Glutamatergic neuron (in vitro differentiated cells): Measurements from ENCODE around the gene NTSR1. TPM values are rescaled to one million over a fixed set of nuclear protein-coding genes. Genes with fewer than 3 reads are reported as not detected.

Experiments
- DNase-seq: peaks from one replicate; pipeline ENCODE4 v3.0.0; 2022
- H3K27ac Mint-ChIP-seq: one replicate; pipeline ENCODE4 v1.8.0; 2020; ENCODE audit warnings: mild to moderate bottlenecking, mixed read lengths, inconsistent platforms; ENCODE audit not compliant: unreplicated experiment
- H3K27me3 Mint-ChIP-seq: one replicate; pipeline ENCODE4 v1.8.0; 2020; ENCODE audit warnings: mild to moderate bottlenecking, moderate library complexity, mixed read lengths, inconsistent platforms; ENCODE audit not compliant: unreplicated experiment
- H3K36me3 Mint-ChIP-seq: one replicate; pipeline ENCODE4 v1.8.0; 2020; ENCODE audit warnings: mild to moderate bottlenecking, mixed read lengths, inconsistent platforms; ENCODE audit not compliant: unreplicated experiment
- H3K4me1 Mint-ChIP-seq: one replicate; pipeline ENCODE4 v1.8.0; 2020; ENCODE audit warnings: mild to moderate bottlenecking, low read depth, mixed read lengths, inconsistent platforms; ENCODE audit not compliant: unreplicated experiment
- H3K4me3 Mint-ChIP-seq: one replicate; pipeline ENCODE4 v1.8.0; 2020; ENCODE audit warnings: mild to moderate bottlenecking, mixed read lengths, inconsistent platforms; ENCODE audit not compliant: unreplicated experiment
- H3K9me3 Mint-ChIP-seq: one replicate; pipeline ENCODE4 v1.8.0; 2020; ENCODE audit warnings: mild to moderate bottlenecking, moderate library complexity, mixed read lengths, inconsistent platforms; ENCODE audit not compliant: unreplicated experiment
- total RNA-seq: library from RNA; stranded (reverse); fragmentation: NEBNext Ultra II Directional; extraction: Animal tissue kit (Norgen Biotek cat#: 25700); gene quantifications from one replicate; pipeline ENCODE4 v1.2.1, GENCODE V29; 2021; ENCODE audit not compliant: unreplicated experiment
- TF ChIP-seq, protein P1 (sequence below): fragments of 200-600 bp; sonication (generic); IDR thresholded peaks from one replicate; pipeline ENCODE4 v1.5.0; 2021; ENCODE audit not compliant: partially characterized antibody, unreplicated experiment

Gene NTSR1
- total RNA-seq, 1 donor from 2014 or later: 4.0 TPM

DNA sequence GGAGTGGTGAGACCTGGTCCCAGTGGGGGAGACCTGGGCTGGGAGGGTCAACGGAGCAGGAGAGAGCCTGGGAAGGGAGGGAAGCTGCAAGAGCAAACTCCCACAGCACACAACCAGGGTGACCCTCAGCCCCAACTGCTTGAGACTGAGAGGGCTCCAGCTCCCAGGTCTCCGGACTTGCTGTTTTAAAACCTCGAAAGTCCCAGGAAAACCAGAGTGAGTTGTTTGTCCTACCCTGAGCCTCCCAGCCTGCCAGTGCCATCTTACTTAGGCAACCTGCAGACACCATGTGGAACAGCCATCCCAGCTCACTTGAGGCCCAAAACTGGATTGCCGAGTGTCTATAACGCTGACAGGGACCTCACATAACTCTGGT lies 4.8 kb upstream of the NTSR1 start:
- Mint-ChIP-seq H3K9me3 (peaks cover 5% of the 10 kb centered on the region), H3K36me3 (no peaks in the 10 kb centered on the region), H3K4me1 (peaks cover 30% of the 10 kb centered on the region), H3K4me3 (no peak overlapping the region), H3K27me3 (peaks cover 11% of the 10 kb centered on the region), H3K27ac (no peak overlapping the region)
- TF ChIP-seq, protein P1, sequence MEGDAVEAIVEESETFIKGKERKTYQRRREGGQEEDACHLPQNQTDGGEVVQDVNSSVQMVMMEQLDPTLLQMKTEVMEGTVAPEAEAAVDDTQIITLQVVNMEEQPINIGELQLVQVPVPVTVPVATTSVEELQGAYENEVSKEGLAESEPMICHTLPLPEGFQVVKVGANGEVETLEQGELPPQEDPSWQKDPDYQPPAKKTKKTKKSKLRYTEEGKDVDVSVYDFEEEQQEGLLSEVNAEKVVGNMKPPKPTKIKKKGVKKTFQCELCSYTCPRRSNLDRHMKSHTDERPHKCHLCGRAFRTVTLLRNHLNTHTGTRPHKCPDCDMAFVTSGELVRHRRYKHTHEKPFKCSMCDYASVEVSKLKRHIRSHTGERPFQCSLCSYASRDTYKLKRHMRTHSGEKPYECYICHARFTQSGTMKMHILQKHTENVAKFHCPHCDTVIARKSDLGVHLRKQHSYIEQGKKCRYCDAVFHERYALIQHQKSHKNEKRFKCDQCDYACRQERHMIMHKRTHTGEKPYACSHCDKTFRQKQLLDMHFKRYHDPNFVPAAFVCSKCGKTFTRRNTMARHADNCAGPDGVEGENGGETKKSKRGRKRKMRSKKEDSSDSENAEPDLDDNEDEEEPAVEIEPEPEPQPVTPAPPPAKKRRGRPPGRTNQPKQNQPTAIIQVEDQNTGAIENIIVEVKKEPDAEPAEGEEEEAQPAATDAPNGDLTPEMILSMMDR: no peak
- DNase-seq: no peak

DNA sequence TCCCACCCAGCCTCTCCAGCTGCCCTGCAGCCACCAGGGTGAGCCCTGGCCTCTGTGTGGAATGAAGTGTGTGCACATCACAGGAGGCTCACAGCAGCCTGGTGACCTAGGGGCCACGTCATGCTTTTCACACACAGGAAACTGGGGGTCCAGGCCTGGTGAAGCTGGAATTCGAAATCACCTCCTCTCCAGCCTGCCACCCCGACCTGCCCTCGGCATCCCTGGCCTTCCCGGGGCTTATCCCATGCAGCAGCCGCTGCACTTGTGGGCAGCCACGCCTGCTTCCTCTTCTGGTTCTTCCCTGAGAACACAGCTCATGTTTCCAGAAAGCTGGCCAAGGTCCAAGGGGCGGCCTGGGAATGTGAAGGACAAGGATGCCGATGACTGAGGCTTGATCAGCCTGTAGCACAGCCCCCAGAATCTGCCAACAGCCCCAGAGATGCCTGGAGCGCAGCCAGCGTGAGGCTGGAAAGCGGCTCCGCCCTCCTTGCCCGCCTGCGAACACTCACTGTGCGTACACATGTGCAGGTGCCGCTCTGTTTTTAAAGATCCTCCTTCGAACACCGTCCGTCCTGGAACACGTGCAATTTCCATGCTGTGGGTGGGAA lies 4.2 kb upstream of the NTSR1 start:
- TF ChIP-seq, protein P1: no peak
- Mint-ChIP-seq H3K4me1 (peaks cover 30% of the 10 kb centered on the region), H3K9me3 (peaks cover 5% of the 10 kb centered on the region), H3K4me3 (no peak overlapping the region), H3K36me3 (no peaks in the 10 kb centered on the region), H3K27me3 (peaks cover 11% of the 10 kb centered on the region), H3K27ac (no peak overlapping the region)
- DNase-seq: peak; percentile 13

DNA sequence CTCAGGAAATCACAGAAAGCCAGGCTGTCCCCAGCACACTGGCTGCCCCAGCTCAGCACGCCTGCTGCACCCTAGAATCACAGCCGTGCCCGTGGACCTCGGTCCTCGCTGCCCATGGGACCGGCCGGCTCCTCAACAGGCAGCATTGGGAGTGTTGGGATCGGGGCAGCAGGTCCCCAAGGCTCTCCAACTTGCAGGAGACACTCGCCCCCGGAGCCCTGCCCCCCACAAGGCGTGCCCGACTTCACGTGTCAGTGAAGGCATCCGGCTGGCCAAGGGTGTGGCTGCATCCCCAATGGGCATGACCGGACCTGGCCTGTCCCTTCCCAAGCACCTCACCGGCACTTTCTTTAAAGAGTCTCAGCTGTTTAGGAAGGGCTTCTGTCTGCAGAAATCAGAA lies 3.0 kb upstream of the NTSR1 start:
- Mint-ChIP-seq H3K4me1 (peaks cover 24% of the 10 kb centered on the region), H3K27ac (no peak overlapping the region), H3K9me3 (peaks cover 5% of the 10 kb centered on the region), H3K27me3 (peaks cover 11% of the 10 kb centered on the region), H3K36me3 (no peaks in the 10 kb centered on the region), H3K4me3 (no peak overlapping the region)
- DNase-seq: no peak
- TF ChIP-seq, protein P1: no peak

DNA sequence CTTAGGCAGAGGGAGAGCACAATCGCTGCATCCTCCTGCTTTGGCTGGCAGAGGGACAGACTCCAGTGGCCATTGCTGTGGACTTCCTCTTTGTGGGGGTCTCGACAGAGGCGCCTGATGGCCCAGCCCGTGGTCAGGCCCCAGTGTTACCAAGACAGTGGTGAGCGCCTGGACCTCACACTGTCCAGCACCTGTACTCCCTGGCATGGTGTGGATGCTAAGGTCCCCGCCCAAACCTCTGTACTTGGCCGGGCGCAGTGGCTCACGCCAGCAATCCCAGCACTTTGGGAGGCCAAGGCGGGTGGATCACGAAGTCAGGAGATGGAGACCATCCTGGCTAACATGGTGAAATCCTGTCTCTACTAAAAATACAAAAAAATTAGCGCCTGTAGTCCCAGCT lies 2.3 kb upstream of the NTSR1 start:
- H3K36me3 Mint-ChIP-seq: no peaks in the 10 kb centered on the region
- no peak for DNase-seq
- no peak overlapping the region for H3K27ac Mint-ChIP-seq
- H3K9me3 Mint-ChIP-seq: peaks cover 5% of the 10 kb centered on the region
- peaks cover 16% of the 10 kb centered on the region for H3K4me1 Mint-ChIP-seq
- H3K4me3 Mint-ChIP-seq: no peak overlapping the region
- TF ChIP-seq, protein P1: no peak
- H3K27me3 Mint-ChIP-seq: peaks cover 7% of the 10 kb centered on the region

DNA sequence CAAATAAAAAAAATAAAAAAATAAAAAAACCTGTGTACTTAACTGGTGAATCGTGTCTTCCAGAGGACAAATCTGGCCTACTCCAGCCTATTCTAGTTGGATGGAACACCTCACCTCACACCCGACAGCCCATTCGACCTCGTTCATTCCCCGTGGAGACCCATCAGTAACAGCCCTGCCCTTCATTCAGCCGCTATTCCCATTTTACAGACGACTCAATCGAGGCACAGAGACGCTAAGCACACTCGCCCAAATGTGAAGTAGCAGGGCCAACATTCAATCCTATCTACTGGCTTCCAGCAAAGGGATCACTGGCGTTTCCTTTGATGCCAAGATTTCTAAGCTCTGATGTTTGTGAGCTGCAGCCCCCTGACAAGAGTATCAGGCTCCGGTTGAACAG lies 1.8 kb upstream of the NTSR1 start:
- TF ChIP-seq, protein P1: no peak
- H3K4me1 Mint-ChIP-seq: peaks cover 14% of the 10 kb centered on the region
- H3K36me3 Mint-ChIP-seq: no peaks in the 10 kb centered on the region
- DNase-seq: no peak
- no peak overlapping the region for H3K4me3 Mint-ChIP-seq
- no peak overlapping the region for H3K27ac Mint-ChIP-seq
- H3K27me3 Mint-ChIP-seq: peaks cover 10% of the 10 kb centered on the region
- H3K9me3 Mint-ChIP-seq: peaks cover 3% of the 10 kb centered on the region
